OCI-LY3 (cell line): Measurements from ENCODE around the gene CD58.

ENCODE experiments used
- H2AFZ ChIP-seq: fragments of 200-600, 300-600 bp; shearing (Covaris generic); 2 replicates; pipeline ENCODE4 v1.6.0; 2014; ENCODE audit warnings: antibody characterized with exemption, low read depth, low read length
- H3K27ac ChIP-seq: fragments of 200-600, 300-600 bp; sonication (generic); 2 replicates; pipeline ENCODE4 v1.5.1; 2014; ENCODE audit warnings: mild to moderate bottlenecking, low read length, moderate library complexity, mixed read lengths
- H3K27me3 ChIP-seq: fragments of 200-600, 300-600 bp; sonication (generic); 2 replicates; pipeline ENCODE4 v1.6.1; 2014; ENCODE audit warnings: low read depth, low read length, mixed read lengths
- H3K36me3 ChIP-seq: fragments of 200-600, 300-600 bp; sonication (generic); replicated peaks from 2 replicates; pipeline ENCODE3; 2014; ENCODE audit warnings: low read depth, low read length, mixed read lengths
- H3K4me1 ChIP-seq: fragments of 300-600, 200-600 bp; sonication (generic); 2 replicates; pipeline ENCODE4 v1.6.1; 2014; ENCODE audit warnings: low read length, mixed read lengths
- H3K4me2 ChIP-seq: fragments of 200-600, 300-600 bp; sonication (generic); 2 replicates; pipeline ENCODE4 v1.6.1; 2014; ENCODE audit warnings: low read length, mixed read lengths
- H3K4me3 ChIP-seq: fragments of 300-600, 200-600 bp; sonication (generic); 2 replicates; pipeline ENCODE4 v1.5.1; 2014; ENCODE audit warnings: antibody characterized with exemption, mild to moderate bottlenecking, low read length, moderate library complexity
- H3K79me2 ChIP-seq: fragments of 300-600, 200-600 bp; shearing (Covaris generic); 2 replicates; pipeline ENCODE4 v1.6.1; 2014; ENCODE audit warnings: mild to moderate bottlenecking, low read length, mixed read lengths
- H3K9ac ChIP-seq: fragments of 300-600, 200-600 bp; shearing (Covaris generic); 2 replicates; pipeline ENCODE4 v1.6.0; 2014; ENCODE audit warnings: mild to moderate bottlenecking, low read length, moderate library complexity
- H3K9me3 ChIP-seq: fragments of 200-600, 300-600 bp; shearing (Covaris generic); 2 replicates; pipeline ENCODE4 v1.6.1; 2014; ENCODE audit warnings: low read length, mixed read lengths; ENCODE audit not compliant: insufficient read depth
- H4K20me1 ChIP-seq: fragments of 200-600, 300-600 bp; sonication (generic); 2 replicates; pipeline ENCODE4 v1.6.1; 2016; ENCODE audit warnings: low read length, mixed read lengths; ENCODE audit not compliant: insufficient read depth
- EZH2phosphoT487 ChIP-seq: fragments of 200-600 bp; shearing (Covaris generic); IDR thresholded peaks from 2 replicates; pipeline ENCODE4 v1.6.1; 2018; ENCODE audit warnings: antibody characterized with exemption, mixed run types, low read depth
- TF ChIP-seq, protein P1 (sequence below): fragments of 200-600, 300-600 bp; sonication (generic); IDR thresholded peaks from 2 replicates; pipeline ENCODE4 v1.5.1; 2014; ENCODE audit warnings: antibody characterized with exemption, low read length, low read depth

The CD58 gene

DNA sequence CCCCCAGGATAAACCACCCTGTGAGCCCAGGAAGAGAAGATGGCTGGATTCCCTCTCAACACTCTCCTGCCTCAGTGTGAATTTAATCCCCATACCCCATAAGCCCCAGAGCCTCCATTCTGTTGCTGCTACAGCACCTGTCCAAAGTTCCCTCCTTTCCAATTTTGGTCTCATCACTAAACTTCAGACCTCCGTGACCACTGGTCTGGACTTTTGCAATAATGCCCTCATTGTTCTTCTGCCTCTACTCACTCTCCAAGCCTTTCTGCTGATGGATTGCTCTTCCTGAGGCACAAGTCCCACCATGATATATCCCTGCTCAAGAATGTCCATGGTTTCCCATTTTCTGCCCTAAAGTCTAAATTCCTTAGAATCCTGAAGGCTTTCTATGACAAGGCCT is 83.2 kb downstream of the CD58 start:
- Histone ChIP-seq H3K9ac (no peak overlapping the region), H3K9me3 (no peaks in the 10 kb centered on the region), H3K27ac (no peak overlapping the region), H4K20me1 (no peaks in the 10 kb centered on the region), H3K4me2 (no peak overlapping the region), H3K79me2 (no peaks in the 10 kb centered on the region), H3K4me3 (no peak overlapping the region), H3K27me3 (no peaks in the 10 kb centered on the region), H3K4me1 (peaks cover 19% of the 10 kb centered on the region), H2AFZ (no peak overlapping the region), H3K36me3 (no peaks in the 10 kb centered on the region)
- TF ChIP-seq, protein P1, sequence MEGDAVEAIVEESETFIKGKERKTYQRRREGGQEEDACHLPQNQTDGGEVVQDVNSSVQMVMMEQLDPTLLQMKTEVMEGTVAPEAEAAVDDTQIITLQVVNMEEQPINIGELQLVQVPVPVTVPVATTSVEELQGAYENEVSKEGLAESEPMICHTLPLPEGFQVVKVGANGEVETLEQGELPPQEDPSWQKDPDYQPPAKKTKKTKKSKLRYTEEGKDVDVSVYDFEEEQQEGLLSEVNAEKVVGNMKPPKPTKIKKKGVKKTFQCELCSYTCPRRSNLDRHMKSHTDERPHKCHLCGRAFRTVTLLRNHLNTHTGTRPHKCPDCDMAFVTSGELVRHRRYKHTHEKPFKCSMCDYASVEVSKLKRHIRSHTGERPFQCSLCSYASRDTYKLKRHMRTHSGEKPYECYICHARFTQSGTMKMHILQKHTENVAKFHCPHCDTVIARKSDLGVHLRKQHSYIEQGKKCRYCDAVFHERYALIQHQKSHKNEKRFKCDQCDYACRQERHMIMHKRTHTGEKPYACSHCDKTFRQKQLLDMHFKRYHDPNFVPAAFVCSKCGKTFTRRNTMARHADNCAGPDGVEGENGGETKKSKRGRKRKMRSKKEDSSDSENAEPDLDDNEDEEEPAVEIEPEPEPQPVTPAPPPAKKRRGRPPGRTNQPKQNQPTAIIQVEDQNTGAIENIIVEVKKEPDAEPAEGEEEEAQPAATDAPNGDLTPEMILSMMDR = no peak
- TF ChIP-seq EZH2phosphoT487 = no peak

DNA sequence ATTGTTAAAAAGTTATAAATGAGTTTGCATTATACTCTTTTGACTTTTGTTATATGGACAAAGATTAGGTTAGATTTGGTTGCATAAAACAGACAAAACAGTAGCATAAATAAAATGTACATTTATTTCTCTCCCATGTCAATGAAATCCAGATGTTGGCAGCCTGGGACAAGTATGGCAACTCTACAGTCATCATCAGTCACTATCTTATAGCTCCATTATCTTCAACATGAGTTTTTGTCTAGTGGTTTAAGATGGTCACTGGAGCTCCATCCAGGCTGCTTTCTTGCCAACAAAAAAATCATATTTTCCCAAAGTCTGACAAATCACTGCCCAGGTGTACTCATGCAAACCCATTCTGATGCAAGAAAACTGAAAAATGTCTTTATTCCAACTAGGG is 83.8 kb downstream of the CD58 start:
- H3K4me1 ChIP-seq = peaks cover 19% of the 10 kb centered on the region
- no peaks in the 10 kb centered on the region for H3K9me3 ChIP-seq
- TF ChIP-seq, protein P1 = no peak
- no peak for TF ChIP-seq EZH2phosphoT487
- no peak overlapping the region for H3K4me2 ChIP-seq
- H3K36me3 ChIP-seq = no peaks in the 10 kb centered on the region
- no peaks in the 10 kb centered on the region for H3K79me2 ChIP-seq
- no peak overlapping the region for H3K9ac ChIP-seq
- no peak overlapping the region for H3K4me3 ChIP-seq
- no peaks in the 10 kb centered on the region for H4K20me1 ChIP-seq
- no peaks in the 10 kb centered on the region for H3K27me3 ChIP-seq
- H3K27ac ChIP-seq = no peak overlapping the region
- H2AFZ ChIP-seq = no peak overlapping the region

DNA sequence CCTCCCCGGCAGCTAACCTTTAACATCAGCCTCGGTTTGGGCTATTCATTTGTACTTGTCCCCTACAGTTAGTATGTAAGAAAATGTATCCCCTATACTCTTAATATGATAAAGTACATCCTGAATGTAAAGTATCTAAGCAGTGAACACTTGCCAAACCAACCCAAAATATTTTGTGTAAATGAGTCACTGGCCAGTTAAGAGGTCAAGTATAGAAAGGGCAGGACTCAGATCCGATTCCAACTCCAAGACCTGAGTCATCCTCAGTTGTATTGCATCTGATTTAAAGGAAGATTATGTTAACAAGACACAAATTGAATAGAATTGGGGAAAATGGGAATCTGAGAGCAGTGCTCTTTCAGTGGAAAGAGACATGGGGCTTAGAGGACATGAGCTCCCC is 84.4 kb downstream of the CD58 start:
- H3K27ac ChIP-seq = no peak overlapping the region
- peaks cover 19% of the 10 kb centered on the region for H3K4me1 ChIP-seq
- H2AFZ ChIP-seq = no peak overlapping the region
- H4K20me1 ChIP-seq = no peaks in the 10 kb centered on the region
- no peaks in the 10 kb centered on the region for H3K9me3 ChIP-seq
- H3K27me3 ChIP-seq = no peaks in the 10 kb centered on the region
- no peaks in the 10 kb centered on the region for H3K36me3 ChIP-seq
- no peak overlapping the region for H3K4me3 ChIP-seq
- no peaks in the 10 kb centered on the region for H3K79me2 ChIP-seq
- H3K4me2 ChIP-seq = no peak overlapping the region
- TF ChIP-seq, protein P1 = no peak
- TF ChIP-seq EZH2phosphoT487 = no peak
- H3K9ac ChIP-seq = no peak overlapping the region

DNA sequence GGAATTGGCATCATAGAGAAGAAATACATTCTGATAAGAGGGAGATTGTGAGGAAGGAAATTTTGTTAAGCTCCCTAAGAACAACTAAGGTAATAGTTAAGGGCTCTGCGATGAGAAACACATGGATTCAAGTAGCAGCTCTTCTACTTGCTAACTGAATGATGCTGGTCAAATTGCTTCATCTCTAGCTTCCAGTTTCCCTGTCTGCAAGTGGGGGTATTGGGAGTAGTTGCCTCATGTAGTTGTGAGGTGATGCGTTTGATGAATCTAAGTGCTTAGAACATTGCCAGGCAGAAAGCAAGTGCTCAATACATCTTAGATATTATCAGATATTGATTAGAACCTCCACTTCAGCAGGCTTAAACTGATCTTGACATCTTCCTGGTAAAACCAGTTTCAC is 84.8 kb downstream of the CD58 start:
- Histone ChIP-seq H3K4me3 (no peak overlapping the region), H3K9me3 (no peaks in the 10 kb centered on the region), H2AFZ (no peak overlapping the region), H3K36me3 (no peaks in the 10 kb centered on the region), H3K27me3 (no peaks in the 10 kb centered on the region), H4K20me1 (no peaks in the 10 kb centered on the region), H3K4me1 (peaks cover 19% of the 10 kb centered on the region), H3K79me2 (no peaks in the 10 kb centered on the region), H3K27ac (no peak overlapping the region), H3K9ac (no peak overlapping the region), H3K4me2 (no peak overlapping the region)
- TF ChIP-seq, protein P1 = no peak
- no peak for TF ChIP-seq EZH2phosphoT487
